MM.1S (cell line): ENCODE data around the gene ANKS1B.
A peak's percentile ranks its signal among the peaks of the same experiment; 100 is the strongest.

Experiments
- DNase-seq: peaks from one replicate; pipeline ENCODE4 v3.0.0-alpha.2; 2015
- H2AFZ ChIP-seq: fragments of 300-600 bp; sonication (generic); 2 replicates; pipeline ENCODE4 v1.6.0; 2016; ENCODE audit warnings: antibody characterized with exemption, low read length
- H3F3A ChIP-seq: fragments of 300-600 bp; sonication (generic); 2 replicates; pipeline ENCODE4 v1.6.1; 2016; ENCODE audit warnings: mild to moderate bottlenecking, antibody characterized with exemption, low read length, moderate library complexity, mixed read lengths; ENCODE audit not compliant: insufficient read depth
- H3K27ac ChIP-seq: fragments of 300-600 bp; sonication (generic); 2 replicates; pipeline ENCODE4 v1.5.1; 2016; ENCODE audit warnings: mild to moderate bottlenecking, low read length
- H3K27me3 ChIP-seq: fragments of 300-600 bp; sonication (generic); replicated peaks from 2 replicates; pipeline ENCODE4 v1.6.0; 2016; ENCODE audit warnings: low read length; ENCODE audit not compliant: insufficient read depth
- H3K36me3 ChIP-seq: fragments of 300-600 bp; sonication (generic); replicated peaks from 2 replicates; pipeline ENCODE4 v1.6.1; 2016; ENCODE audit warnings: mild to moderate bottlenecking, low read length, mixed read lengths; ENCODE audit not compliant: insufficient read depth
- H3K4me1 ChIP-seq: fragments of 300-600 bp; sonication (generic); 2 replicates; pipeline ENCODE4 v1.6.1; 2016; ENCODE audit warnings: low read length, mixed read lengths
- H3K4me2 ChIP-seq: fragments of 300-600 bp; sonication (generic); 2 replicates; pipeline ENCODE4 v1.6.0; 2016; ENCODE audit warnings: low read depth, low read length
- H3K4me3 ChIP-seq: fragments of 300-600 bp; sonication (generic); 2 replicates; pipeline ENCODE4 v1.5.1; 2016; ENCODE audit warnings: low read length, mixed read lengths
- H3K79me2 ChIP-seq: fragments of 300-600 bp; sonication (generic); 2 replicates; pipeline ENCODE4 v1.6.1; 2016; ENCODE audit warnings: mixed run types, low read length, mixed read lengths
- H3K9ac ChIP-seq: fragments of 300-600 bp; sonication (generic); 2 replicates; pipeline ENCODE4 v1.6.1; 2016; ENCODE audit warnings: low read length, mixed read lengths
- H3K9me2 ChIP-seq: fragments of 300-600 bp; sonication (generic); replicated peaks from 2 replicates; pipeline ENCODE4 v1.6.1; 2016; ENCODE audit warnings: mild to moderate bottlenecking, low read length, mixed read lengths; ENCODE audit not compliant: insufficient read depth
- H3K9me3 ChIP-seq: fragments of 300-600 bp; sonication (generic); replicated peaks from 2 replicates; pipeline ENCODE4 v1.6.1; 2016; ENCODE audit warnings: mild to moderate bottlenecking, low read length, mixed read lengths; ENCODE audit not compliant: insufficient read depth
- H4K20me1 ChIP-seq: fragments of 300-600 bp; sonication (generic); 2 replicates; pipeline ENCODE4 v1.6.1; 2016; ENCODE audit warnings: mild to moderate bottlenecking, low read length, moderate library complexity, mixed read lengths; ENCODE audit not compliant: insufficient read depth
- CTCF ChIP-seq: fragments of 300-600 bp; sonication (generic); IDR thresholded peaks from 2 replicates; pipeline ENCODE4 v1.5.1; 2016; ENCODE audit warnings: antibody characterized with exemption, low read length, mixed read lengths
- EZH2 ChIP-seq: fragments of 300-600 bp; sonication (generic); optimal IDR thresholded peaks from 2 replicates; pipeline ENCODE3; 2017; ENCODE audit warnings: low read depth, mild to moderate bottlenecking, antibody characterized with exemption, low read length, mixed read lengths
- EZH2phosphoT487 ChIP-seq: fragments of 300-600 bp; sonication (generic); IDR thresholded peaks from 2 replicates; pipeline ENCODE4 v1.6.1; 2018; ENCODE audit warnings: antibody characterized with exemption, low read length

Gene ANKS1B

DNA sequence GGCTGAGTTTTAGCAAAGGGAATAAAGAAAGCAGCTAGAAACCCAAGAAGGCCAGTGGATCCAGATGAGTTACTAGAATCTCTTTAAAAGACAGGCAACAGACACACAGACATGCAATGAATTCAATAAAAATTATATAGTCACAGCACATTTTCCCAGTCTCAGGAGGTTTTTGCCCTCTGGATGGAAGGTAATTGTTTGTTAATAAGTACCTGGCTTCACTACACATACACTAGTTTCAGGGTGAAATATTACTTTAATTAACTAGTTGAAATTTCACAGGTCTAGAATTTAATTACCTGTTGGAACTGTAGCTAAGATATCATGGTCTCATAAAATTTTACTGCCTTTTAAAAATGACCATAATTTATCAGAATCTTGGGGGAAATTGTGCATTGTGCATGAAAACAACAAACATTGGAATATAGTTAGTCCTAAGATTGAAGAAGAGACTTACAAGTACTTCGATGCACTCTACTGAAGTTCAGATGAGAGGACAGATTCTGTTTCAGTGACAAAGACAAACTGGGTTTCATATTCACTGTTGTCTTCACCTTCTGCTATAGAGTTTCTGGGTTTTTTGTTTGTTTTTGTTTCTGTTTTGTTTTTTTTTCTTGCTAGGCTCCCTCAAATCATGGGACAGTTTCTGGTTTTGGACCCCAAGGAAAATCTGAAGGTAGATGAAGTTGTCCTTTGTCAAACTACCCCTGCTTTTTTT is 614.2 kb downstream of the ANKS1B start:
- Histone ChIP-seq H3F3A (no peaks in the 10 kb centered on the region), H3K27me3 (no peaks in the 10 kb centered on the region), H3K27ac (no peak overlapping the region; the same call in 1 of the 2 replicates), H4K20me1 (no peaks in the 10 kb centered on the region), H3K4me1 (peaks cover 8% of the 10 kb centered on the region; the same call in 1 of the 2 replicates), H3K4me3 (no peak overlapping the region), H3K9me3 (no peaks in the 10 kb centered on the region), H3K9me2 (no peaks in the 10 kb centered on the region), H2AFZ (peak overlapping the region; percentile 17), H3K4me2 (peak overlapping the region; percentile 31), H3K36me3 (no peaks in the 10 kb centered on the region), H3K79me2 (no peaks in the 10 kb centered on the region), H3K9ac (no peak overlapping the region)
- TF ChIP-seq CTCF, result no peak
- no peak for TF ChIP-seq EZH2phosphoT487
- peak; percentile 22 for DNase-seq

GRCh38 chr12:99367181-99367580 is 617.6 kb downstream of the ANKS1B start:
- Histone ChIP-seq H3K9me3 (no peaks in the 10 kb centered on the region), H3K4me1 (peaks cover 8% of the 10 kb centered on the region; the same call in 1 of the 2 replicates), H3K9ac (no peak overlapping the region), H3F3A (no peaks in the 10 kb centered on the region), H4K20me1 (no peaks in the 10 kb centered on the region), H3K4me2 (no peak overlapping the region), H3K36me3 (no peaks in the 10 kb centered on the region), H3K4me3 (no peak overlapping the region), H3K27me3 (no peaks in the 10 kb centered on the region), H3K9me2 (no peaks in the 10 kb centered on the region), H3K79me2 (no peaks in the 10 kb centered on the region), H3K27ac (no peak overlapping the region), H2AFZ (no peak overlapping the region)
- TF ChIP-seq EZH2 (no peak), EZH2phosphoT487 (no peak), CTCF (no peak)
- no peak for DNase-seq

- Histone ChIP-seq H4K20me1 (no peaks in the 10 kb centered on the region), H3K9me2 (no peaks in the 10 kb centered on the region), H3F3A (no peaks in the 10 kb centered on the region), H3K36me3 (no peaks in the 10 kb centered on the region), H3K27ac (no peak overlapping the region), H3K9me3 (no peaks in the 10 kb centered on the region), H3K79me2 (no peaks in the 10 kb centered on the region), H3K27me3 (no peaks in the 10 kb centered on the region), H3K4me3 (no peak overlapping the region), H3K4me2 (no peak overlapping the region), H3K9ac (no peak overlapping the region), H2AFZ (no peak overlapping the region), H3K4me1 (no peaks in the 10 kb centered on the region)
- TF ChIP-seq EZH2 (no peak), EZH2phosphoT487 (no peak), CTCF (no peak)
- no peak for DNase-seq
These were observed 632.5 kb downstream of the ANKS1B start for GRCh38 chr12:99352269-99352668.
